OCI-LY1 (cell line): Measurements from ENCODE around the gene HINFP.

Experiments
- EZH2 ChIP-seq: fragments of 200-600 bp; sonication (generic), shearing (Covaris generic); IDR thresholded peaks from 2 replicates; pipeline ENCODE4 v1.8.0; 2017; ENCODE audit warnings: borderline replicate concordance, mixed run types, mild to moderate bottlenecking, antibody characterized with exemption, low read length, moderate library complexity, mixed read lengths
- TF ChIP-seq, protein P1 (sequence below): fragments of 200-600 bp; sonication (generic), shearing (Covaris generic); IDR thresholded peaks from 2 replicates; pipeline ENCODE4 v1.5.1; 2017; ENCODE audit warnings: mild to moderate bottlenecking, antibody characterized with exemption, low read length, moderate library complexity, mixed read lengths

DNA sequence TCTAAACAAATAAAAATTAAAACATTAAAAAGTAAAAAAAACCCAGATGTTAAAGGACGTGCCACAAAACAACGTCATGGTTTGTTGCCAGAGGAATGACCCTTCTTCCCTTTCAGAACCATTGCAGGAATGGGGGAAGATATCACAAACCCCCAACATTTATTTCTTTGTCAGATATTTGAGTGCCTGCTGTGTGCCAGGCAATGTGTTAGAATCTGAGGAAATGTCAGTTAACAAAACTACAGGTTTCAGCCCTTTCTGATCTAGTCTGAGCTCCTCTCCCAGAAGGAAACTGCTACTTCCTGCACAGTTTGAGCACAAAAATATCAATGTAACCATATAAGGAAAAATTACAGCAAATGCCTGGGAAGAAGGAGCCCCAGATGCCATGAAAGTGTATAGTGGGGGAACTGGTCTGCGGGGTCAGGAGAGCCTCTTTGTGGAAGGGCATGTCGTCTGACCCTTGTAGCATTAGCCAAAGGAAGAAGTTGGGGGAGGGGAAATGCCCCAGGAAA lies 56.8 kb downstream of the HINFP start:
- no peak for TF ChIP-seq EZH2
- TF ChIP-seq, protein P1, sequence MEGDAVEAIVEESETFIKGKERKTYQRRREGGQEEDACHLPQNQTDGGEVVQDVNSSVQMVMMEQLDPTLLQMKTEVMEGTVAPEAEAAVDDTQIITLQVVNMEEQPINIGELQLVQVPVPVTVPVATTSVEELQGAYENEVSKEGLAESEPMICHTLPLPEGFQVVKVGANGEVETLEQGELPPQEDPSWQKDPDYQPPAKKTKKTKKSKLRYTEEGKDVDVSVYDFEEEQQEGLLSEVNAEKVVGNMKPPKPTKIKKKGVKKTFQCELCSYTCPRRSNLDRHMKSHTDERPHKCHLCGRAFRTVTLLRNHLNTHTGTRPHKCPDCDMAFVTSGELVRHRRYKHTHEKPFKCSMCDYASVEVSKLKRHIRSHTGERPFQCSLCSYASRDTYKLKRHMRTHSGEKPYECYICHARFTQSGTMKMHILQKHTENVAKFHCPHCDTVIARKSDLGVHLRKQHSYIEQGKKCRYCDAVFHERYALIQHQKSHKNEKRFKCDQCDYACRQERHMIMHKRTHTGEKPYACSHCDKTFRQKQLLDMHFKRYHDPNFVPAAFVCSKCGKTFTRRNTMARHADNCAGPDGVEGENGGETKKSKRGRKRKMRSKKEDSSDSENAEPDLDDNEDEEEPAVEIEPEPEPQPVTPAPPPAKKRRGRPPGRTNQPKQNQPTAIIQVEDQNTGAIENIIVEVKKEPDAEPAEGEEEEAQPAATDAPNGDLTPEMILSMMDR: no peak
